ENCODE data around the gene SPATA45.

Gene SPATA45

GRCh38 chr1:212827831-212828278 is 19.6 kb downstream of the SPATA45 start:
- DNase-seq: no peak

- DNase-seq: no peak
These were observed 20.2 kb downstream of the SPATA45 start for GRCh38 chr1:212827171-212827776.

- DNase-seq: no peak
These were observed 21.5 kb downstream of the SPATA45 start for GRCh38 chr1:212825798-212826452.

- DNase-seq: no peak
These were observed 23.2 kb downstream of the SPATA45 start for GRCh38 chr1:212824201-212824600.

- DNase-seq: no peak
These were observed 24.5 kb downstream of the SPATA45 start for GRCh38 chr1:212822956-212823355.

GRCh38 chr1:212820969-212821368 is 26.5 kb downstream of the SPATA45 start:
- no peak for DNase-seq

GRCh38 chr1:212819726-212820125 is 27.7 kb downstream of the SPATA45 start:
- no peak for DNase-seq

- no peak for DNase-seq
These were observed 30.7 kb downstream of the SPATA45 start for GRCh38 chr1:212816567-212817278.

- DNase-seq: peak; percentile 5
These were observed 32.7 kb downstream of the SPATA45 start for GRCh38 chr1:212814537-212815334.

- no peak for DNase-seq
These were observed 41.7 kb downstream of the SPATA45 start for GRCh38 chr1:212805767-212806166.

GRCh38 chr1:212797681-212798080 is 49.8 kb downstream of the SPATA45 start:
- peak; percentile 7 for DNase-seq

GRCh38 chr1:212794561-212795014 is 52.9 kb downstream of the SPATA45 start:
- DNase-seq: no peak

GRCh38 chr1:212792396-212792908 is 55.0 kb downstream of the SPATA45 start:
- DNase-seq: no peak

- DNase-seq: peak; percentile 92
These were observed 55.6 kb downstream of the SPATA45 start, which contains the start of the genes NSL1 and TATDN3 for GRCh38 chr1:212791676-212792395. Gene NSL1 (minus strand): TSS chr1:212791777. CDS start chr1:212791763, 14 bp downstream. Gene TATDN3 (plus strand): TSS chr1:212791894. CDS start chr1:212791922, 28 bp downstream.

GRCh38 chr1:212791261-212791675 is 56.2 kb downstream of the SPATA45 start:
- DNase-seq: no peak

- DNase-seq: no peak
These were observed 61.6 kb downstream of the SPATA45 start for GRCh38 chr1:212785871-212786270.

- DNase-seq: no peak
These were observed 63.5 kb downstream of the SPATA45 start for GRCh38 chr1:212783976-212784375.

GRCh38 chr1:212782422-212783154 is 64.9 kb downstream of the SPATA45 start:
- DNase-seq: peak; percentile 34

- no peak for DNase-seq
These were observed 66.2 kb downstream of the SPATA45 start for GRCh38 chr1:212781225-212781624.

GRCh38 chr1:212780759-212781158 is 66.7 kb downstream of the SPATA45 start:
- DNase-seq: no peak

Data from fibroblast of skin of right quadriceps (primary cell).